GM19328 (cell line): ENCODE data around the gene GDF7.
A peak's percentile ranks its signal among the peaks of the same experiment; 100 is the strongest.

Source experiments
- ATAC-seq: cut with Tn5 transposase; IDR thresholded peaks from one replicate; pipeline ENCODE4 v1.9.1; 2021; ENCODE audit warnings: mild to moderate bottlenecking, moderate library complexity; ENCODE audit not compliant: unreplicated experiment

GDF7 gene

DNA sequence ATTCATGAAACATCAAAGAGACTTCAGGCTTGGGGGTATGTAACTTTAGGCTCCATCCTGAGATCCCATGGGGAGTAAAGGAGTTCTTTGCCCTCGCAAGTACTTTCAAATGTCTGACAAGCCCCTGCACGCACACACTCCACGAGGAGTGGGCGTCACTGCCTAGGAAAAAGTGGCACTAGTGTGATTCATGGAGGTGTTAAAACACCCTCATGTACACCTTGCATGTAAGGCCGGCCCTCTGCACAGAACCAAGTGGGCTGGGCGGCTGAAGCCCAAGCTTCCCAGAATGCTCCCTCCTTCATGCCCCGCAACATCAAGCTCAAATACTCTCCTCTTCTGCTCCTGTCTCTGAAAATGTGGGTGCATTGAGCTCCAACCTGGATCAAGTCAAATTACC lies 23.9 kb upstream of the GDF7 start:
- no peak for ATAC-seq

GRCh38 chr2:20643826-20644225 lies 23.1 kb upstream of the GDF7 start:
- ATAC-seq: no peak

GRCh38 chr2:20645301-20645701 lies 21.6 kb upstream of the GDF7 start:
- ATAC-seq: no peak

DNA sequence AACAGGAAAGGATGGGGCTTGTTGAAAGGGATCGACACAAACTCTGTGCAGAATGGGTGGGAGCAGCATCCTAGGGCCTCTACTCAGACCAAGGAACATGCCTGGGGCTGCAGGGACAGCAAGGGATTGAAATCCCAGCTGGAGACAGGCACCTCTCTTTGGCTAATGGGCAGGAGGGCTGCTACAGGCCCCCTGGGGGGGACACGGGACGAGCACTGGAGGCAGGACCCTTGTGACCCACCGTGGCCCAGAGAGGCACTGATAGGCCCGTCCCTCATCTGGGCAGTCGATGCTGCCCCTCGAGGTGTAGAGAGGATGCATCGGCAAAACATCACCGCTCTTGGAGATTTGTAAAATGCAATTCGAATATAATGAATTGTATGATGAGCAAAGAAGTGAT lies 21.2 kb upstream of the GDF7 start:
- ATAC-seq: no peak

- ATAC-seq: no peak
Measured at GRCh38 chr2:20646446-20646845, 20.5 kb upstream of the GDF7 start.

GRCh38 chr2:20647211-20647610 lies 19.7 kb upstream of the GDF7 start:
- no peak for ATAC-seq

DNA sequence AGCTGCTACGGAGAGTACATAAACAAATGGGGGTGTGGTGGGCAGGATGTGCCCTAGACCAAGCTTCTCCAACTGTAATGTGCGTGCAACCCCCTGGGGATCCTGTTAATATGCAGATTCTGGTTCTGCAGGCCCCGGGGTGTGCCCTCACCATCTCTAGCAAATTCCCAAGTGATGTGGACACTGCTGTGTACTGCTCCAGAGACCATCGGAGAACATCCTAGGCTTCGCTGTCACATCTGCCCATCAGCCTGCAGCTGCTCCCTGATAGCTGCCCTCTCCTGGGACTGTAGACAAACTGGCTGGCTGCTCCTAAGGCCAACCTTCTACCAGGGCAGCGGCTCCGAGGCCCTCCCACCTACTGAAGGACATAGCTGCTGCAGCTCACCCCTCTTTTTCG lies 19.2 kb upstream of the GDF7 start:
- no peak for ATAC-seq

- ATAC-seq: no peak
Measured at GRCh38 chr2:20648206-20648605, 18.7 kb upstream of the GDF7 start.

GRCh38 chr2:20648831-20649230 lies 18.1 kb upstream of the GDF7 start:
- no peak for ATAC-seq

DNA sequence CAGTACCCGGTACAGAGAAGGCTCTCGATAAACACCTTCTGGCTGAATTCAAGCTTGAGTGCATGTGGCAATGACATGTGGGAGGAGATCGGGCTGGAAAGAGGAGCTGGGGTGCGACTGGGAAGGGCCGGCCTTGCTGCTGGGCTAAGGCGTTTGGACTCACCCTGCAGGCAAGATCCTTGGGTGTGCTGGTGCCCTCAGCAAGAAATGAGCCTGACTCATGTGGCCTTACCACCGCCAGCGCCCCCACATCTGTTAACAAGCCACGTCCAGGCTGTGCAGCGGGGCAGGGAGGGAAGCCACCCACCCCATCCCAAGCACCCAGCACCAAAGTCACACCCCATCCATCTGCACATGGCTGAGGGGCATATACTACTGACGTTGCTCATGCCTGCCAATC lies 17.4 kb upstream of the GDF7 start:
- no peak for ATAC-seq

DNA sequence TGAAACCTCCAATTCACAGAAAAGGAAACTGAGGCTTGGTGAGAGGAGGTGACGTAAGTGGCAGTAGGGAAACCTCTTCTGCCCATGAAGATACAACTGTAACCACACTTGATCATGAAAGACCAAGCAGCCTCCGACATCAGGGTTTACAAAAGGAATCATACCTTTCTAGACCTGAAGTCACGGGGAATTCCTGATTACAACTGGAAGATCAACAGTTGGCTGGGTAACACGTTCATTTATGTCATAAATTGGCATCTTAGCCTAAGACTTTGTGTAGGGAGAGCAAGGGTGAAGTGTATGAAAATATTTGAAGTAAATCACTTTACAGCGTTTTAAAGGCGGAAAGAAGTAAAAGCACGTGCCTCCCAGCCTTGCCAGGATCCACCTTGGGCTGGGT lies 17.0 kb upstream of the GDF7 start:
- ATAC-seq: no peak

GRCh38 chr2:20650393-20650876 lies 16.5 kb upstream of the GDF7 start:
- peak; percentile 2 for ATAC-seq

DNA sequence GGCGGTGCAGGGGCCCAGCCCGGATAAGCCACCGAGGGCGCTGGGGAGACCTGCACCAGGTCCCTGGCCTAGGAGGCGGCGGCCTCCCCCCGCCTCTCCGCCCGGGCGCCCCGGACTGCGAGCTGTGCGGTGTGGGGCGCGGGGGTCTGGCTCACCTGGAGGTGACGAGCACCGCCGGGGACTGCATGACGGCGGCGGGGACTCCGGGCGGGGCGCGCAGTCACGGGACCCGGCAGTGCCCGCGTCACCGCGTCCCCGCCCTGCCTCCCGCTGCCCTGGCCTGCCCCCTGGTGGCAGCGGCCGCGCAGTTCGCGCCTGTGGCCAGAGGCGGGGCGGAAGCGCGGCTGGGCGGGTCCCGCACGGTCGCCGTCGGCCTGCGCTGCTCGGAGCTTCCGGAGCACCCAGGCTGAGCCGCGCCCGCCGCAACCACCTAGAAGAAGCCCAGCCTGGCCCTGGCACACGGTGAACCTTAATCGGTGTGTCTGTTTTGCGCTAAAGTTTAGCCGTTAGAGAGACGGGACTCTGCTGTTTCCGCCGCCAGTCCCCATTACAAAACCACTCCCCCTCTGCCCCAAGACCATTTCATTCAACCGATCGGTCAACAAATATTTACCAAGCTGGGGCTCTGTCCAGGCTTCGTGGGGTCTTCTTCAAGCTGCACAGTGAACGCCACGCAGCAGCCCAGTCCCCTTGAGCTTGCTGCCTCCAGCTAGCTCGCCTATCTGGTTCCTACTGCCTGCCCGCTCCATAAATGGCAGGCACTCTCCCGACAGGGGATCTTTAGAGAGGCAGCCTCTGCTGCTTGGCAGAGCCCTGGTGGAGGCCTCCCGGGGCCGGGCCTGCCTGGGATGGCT lies 15.8 kb upstream of the GDF7 start, which contains the start of gene HS1BP3:
HS1BP3 (minus strand) TSS at position 222 of the 854 bp plus-strand sequence; CDS start at position 187, 35 bp downstream.
- peak; percentile 96 for ATAC-seq

DNA sequence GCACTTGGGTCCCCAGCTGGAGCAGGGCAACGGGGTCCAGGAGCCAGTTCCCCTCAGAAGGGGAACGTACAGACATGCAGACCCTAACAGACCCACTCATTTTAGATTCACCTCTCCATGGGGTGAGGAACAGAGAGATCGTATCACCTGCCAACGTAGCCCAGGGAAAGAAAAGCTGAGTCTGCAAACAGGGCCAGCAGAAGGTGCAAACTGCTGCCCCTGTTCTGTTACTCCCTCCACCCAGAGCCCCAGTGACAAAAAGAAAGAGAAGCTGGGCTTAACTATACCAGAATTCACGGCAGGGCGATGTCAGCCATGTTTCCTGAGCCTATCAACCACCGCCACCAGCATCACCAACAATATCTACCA lies 15.2 kb upstream of the GDF7 start:
- ATAC-seq: no peak

- no peak for ATAC-seq
Measured at GRCh38 chr2:20652141-20652540, 14.8 kb upstream of the GDF7 start.

DNA sequence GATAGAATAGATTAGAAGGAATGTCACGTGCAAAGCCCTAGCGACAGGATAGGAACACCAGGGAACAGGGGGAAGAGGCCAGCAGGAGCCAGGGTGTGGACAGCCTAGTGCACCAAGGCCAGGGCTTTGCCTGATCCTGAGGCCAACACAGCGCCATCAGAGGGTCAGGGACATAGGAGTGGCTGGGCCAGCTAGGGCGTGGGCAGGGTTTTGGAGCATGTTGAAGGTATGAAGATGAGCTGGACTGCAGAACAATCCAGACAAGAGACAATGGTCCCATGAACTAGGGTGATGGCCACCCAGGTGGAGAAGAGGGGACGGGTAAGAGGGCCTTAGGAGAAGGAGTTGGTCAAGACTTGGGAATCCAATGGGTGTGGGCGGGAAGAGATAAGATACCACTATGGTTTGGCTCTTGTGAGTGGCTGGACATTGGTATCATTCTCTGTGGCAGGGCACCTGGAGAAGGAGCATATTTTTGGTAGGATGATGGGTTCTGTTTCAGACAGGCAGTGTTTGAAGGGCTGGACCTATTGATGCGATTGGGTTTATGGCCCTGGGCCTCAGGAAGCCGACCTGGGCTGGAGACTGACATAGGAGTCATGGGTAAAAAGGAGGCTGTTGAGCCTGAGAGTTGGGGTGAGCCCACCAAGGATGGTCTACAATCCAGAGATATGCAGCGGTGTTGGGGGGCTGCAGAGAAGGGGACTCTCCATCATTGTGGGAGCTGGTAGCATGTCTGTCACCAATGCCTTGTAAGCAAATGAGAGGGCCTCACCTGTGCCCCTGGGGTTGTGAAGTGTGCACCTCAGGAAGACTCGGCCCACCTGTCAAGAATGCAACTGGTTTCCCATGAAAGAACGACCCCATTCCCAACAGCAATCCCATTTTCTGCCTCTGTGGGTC lies 14.0 kb upstream of the GDF7 start:
- no peak for ATAC-seq

DNA sequence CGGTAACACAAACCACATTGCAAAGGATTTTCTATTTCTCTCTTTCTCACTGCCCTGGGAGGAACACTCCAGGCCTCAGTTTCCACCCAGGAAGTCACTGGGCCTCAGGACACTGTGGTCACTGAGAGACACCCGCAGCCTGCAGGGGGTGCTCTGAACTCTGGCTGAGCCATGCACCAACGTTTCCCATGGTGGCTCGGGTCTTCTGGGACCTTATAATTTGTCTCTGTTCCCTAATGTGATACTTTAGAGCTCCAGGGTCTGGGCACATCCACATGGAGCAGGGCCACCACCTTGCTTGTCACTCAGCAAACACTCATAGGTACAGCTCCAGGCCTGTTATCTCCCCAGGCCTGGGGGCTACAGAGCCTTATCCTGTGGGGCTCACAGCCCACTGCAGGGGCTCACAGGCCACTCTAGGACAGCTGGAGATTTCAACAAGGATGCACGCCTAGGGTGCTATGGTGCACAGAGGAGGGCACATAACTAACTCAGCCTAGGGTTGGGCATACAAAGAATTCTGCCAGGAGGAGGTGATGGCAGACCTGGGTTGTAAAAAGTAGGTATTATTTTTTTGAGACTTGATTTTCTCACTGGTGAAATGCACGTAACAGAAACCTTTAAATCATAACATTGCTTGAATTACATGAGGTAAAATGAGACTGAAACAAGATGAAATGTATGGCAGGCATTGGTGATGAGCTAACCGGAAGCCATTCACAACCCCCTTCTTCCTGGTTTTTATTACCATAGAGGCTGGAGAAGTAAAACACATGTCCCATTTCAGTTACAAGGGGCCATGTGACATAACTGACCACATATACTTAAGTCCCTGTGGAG lies 13.0 kb upstream of the GDF7 start:
- no peak for ATAC-seq

DNA sequence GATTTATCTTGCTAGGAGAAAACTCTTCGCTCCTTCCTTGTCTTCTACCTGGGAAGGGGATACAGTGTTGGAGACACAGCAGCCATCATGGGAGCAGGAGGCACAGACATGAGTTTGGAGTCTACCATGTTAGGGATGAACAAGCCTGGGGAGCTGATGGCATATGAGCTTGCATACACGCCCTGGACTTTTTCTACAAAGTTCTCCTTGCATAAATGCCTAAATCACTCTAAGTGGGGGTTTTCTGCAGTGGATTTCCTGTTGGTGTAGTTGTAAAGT lies 12.5 kb upstream of the GDF7 start:
- ATAC-seq: no peak

- no peak for ATAC-seq
Measured at GRCh38 chr2:20656561-20656960, 10.4 kb upstream of the GDF7 start.

DNA sequence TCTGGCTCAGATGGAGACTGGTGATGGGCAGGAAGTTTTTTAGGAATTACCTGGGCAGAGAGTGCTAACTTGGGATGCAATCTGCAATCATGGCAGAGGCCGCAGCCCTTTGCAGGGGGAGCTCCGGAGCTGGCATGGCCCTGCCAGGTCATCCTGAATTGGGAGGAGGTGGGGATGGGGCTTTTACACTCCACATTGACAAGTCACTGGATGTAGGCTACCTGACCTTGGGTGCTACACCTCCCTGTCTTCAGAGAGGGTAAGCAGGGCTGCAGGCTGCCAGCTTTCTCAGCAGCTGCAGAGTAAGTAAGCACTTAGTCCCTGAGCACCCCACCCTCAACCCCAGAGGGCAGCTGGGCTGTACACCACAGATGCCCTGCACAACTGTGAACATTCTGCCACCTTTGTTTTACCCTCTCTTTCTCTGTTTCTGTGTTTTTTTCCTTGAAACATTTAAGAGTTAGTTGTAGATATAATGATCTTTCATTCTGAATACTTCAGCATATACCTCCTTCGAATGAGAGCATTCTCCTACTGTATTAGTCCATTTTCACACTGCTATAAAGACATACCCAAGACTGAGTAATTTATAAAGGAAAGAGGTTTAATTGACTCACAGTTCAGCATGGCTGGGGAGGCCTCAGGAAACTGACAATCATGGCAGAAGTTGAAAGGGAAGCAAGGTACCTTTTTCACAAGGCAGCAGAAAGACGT lies 9.3 kb upstream of the GDF7 start:
- no peak for ATAC-seq
